ENCODE results near the gene EVA1B.

EVA1B gene

DNA sequence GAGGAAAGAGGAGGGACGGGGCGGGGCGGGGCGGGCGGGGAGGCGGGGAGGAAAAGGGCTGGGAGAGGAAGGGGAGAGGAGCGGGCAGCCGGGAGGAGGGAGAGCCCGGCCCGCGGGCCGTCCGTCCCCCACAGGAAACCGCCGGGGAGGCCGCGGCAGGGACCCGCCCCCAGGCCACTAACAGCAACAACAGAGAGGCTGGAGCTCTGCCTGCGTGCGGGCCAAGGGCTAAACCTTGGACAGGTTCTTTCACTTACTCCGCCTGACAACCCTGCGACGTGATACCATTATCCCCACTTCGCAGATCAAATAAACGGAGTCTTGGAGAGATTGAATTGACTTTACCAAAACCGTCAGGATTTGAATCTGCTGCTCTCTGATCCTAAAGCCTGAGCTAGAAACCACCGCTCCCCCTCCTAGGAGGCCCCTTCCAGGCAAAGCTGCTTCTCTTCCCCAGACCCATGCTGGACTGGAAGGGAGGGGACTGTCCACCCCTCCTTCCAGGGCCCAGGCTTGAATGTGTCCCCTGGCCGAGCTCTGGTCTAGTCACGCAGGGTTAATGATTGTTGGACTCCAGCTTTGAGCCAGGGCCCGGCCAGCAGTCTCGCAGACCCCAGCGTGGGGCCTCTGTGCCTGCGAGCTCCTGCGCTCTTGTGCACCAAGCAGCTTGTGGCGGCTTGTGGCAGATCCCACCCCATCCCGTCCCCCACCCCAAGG, at the start of gene EVA1B:
EVA1B (minus strand) TSS at position 10 of the 717 bp plus-strand sequence. CDS start 608 bp downstream, outside the sequence.
- Histone ChIP-seq H3K27me3 (ENCODE audit: control insufficient read depth, insufficient read depth, low read length) (peaks cover 57% of the 10 kb centered on the region), H3K4me3 (ENCODE audit: low read depth, low read length) (peak within 1 kb of the TSS; percentile 79), H3K4me1 (ENCODE audit: control insufficient read depth, insufficient read depth, low read length) (peaks cover 29% of the 10 kb centered on the region), H3K27ac (ENCODE audit: low read depth, low read length) (peak within 1 kb of the TSS; percentile 53), H3K9ac (ENCODE audit: low read depth, low read length) (peak within 1 kb of the TSS; percentile 24; the same call in 1 of the 2 replicates), H3K36me3 (ENCODE audit: control insufficient read depth, insufficient read depth, low read length) (no peaks in the 10 kb centered on the region), H3K9me3 (ENCODE audit: control insufficient read depth, insufficient read depth, low read length) (no peaks in the 10 kb centered on the region)

- Histone ChIP-seq H3K9ac (ENCODE audit: low read depth, low read length) (0 out of 2 replicates have a peak overlapping the region, but pooled peaks have one; percentile 21), H3K4me1 (ENCODE audit: control insufficient read depth, insufficient read depth, low read length) (peaks cover 39% of the 10 kb centered on the region), H3K27me3 (ENCODE audit: control insufficient read depth, insufficient read depth, low read length) (no peaks in the 10 kb centered on the region), H3K4me3 (ENCODE audit: low read depth, low read length) (no peak overlapping the region), H3K9me3 (ENCODE audit: control insufficient read depth, insufficient read depth, low read length) (no peaks in the 10 kb centered on the region), H3K36me3 (ENCODE audit: control insufficient read depth, insufficient read depth, low read length) (peaks cover 9% of the 10 kb centered on the region; the same call in 1 of the 2 replicates), H3K27ac (ENCODE audit: low read depth, low read length) (peak overlapping the region; percentile 96)
These were observed 49.2 kb upstream of the EVA1B start for GRCh38 chr1:36372617-36373016.

DNA sequence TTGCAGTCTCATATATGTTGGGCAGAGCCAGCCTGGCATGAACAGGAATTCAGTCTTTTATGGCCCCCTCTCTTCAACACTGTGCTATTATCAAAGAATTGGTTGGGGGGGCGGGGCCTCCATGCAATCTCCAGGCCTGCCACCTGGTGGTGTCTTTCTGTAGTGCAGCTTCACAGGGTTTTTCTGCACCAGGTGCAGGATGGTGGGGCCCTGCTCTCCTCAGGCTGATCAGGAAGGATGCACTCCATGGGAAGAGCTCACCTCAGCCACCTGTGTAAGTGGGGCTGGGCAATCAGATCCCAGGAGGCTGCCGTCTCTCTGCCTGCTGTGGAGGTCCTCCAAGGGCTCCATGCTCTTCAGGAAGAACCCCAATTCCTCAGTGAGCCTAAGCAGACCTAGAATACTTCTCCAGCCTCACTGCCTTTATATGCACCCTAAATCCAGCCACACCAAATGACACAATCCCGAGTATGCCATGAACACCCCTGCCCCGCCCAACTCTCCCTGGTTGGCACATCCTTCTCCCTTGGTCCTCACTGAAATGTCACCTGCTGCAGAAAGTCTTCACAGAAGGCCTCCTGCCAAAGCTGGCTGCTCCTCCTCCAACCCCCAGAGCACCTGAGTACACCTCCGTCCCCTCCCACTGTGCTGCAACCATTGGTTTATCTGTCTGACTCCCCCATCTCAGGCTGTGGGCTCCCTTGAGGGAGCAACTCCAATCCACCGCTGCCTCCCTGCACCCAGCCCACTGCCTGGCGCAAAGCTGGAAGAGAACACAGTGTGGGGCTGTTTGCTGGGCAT, 45.8 kb upstream of the EVA1B start:
- H3K9me3 ChIP-seq (ENCODE audit: control insufficient read depth, insufficient read depth, low read length), result no peaks in the 10 kb centered on the region
- no peak overlapping the region for H3K9ac ChIP-seq (ENCODE audit: low read depth, low read length)
- H3K4me1 ChIP-seq (ENCODE audit: control insufficient read depth, insufficient read depth, low read length), result peaks cover 38% of the 10 kb centered on the region
- H3K36me3 ChIP-seq (ENCODE audit: control insufficient read depth, insufficient read depth, low read length), result peaks cover 10% of the 10 kb centered on the region; the same call in 1 of the 2 replicates
- H3K27me3 ChIP-seq (ENCODE audit: control insufficient read depth, insufficient read depth, low read length), result no peaks in the 10 kb centered on the region
- peak overlapping the region; percentile 32 for H3K27ac ChIP-seq (ENCODE audit: low read depth, low read length)
- H3K4me3 ChIP-seq (ENCODE audit: low read depth, low read length), result no peak overlapping the region

DNA sequence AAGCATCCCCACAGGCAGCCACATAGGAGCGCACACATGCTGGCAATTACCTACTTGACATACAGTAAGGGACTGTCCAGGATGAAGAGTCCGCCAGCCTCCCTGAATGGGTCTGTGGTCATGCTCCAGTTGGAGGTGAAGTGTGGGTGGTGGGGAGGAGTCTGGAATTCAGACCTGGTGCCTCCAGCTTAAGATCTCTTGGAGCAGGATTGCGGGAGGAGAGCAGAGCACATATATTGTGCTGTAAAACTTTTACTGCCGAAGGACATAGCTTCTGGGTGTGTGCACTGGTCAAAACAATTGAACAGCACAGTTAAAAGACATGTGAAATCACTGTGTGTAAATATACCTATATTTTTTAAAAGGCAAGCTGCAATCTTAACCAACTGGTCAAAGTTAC, 44.4 kb upstream of the EVA1B start:
- Histone ChIP-seq H3K27ac (ENCODE audit: low read depth, low read length) (no peak overlapping the region), H3K27me3 (ENCODE audit: control insufficient read depth, insufficient read depth, low read length) (no peaks in the 10 kb centered on the region), H3K9ac (ENCODE audit: low read depth, low read length) (no peak overlapping the region), H3K4me1 (ENCODE audit: control insufficient read depth, insufficient read depth, low read length) (peaks cover 23% of the 10 kb centered on the region), H3K9me3 (ENCODE audit: control insufficient read depth, insufficient read depth, low read length) (no peaks in the 10 kb centered on the region), H3K4me3 (ENCODE audit: low read depth, low read length) (no peak overlapping the region), H3K36me3 (ENCODE audit: control insufficient read depth, insufficient read depth, low read length) (peaks cover 7% of the 10 kb centered on the region; the same call in 1 of the 2 replicates)

- Histone ChIP-seq H3K27ac (ENCODE audit: low read depth, low read length) (no peak overlapping the region), H3K36me3 (ENCODE audit: control insufficient read depth, insufficient read depth, low read length) (peaks cover 12% of the 10 kb centered on the region; the same call in 1 of the 2 replicates), H3K9ac (ENCODE audit: low read depth, low read length) (no peak overlapping the region), H3K9me3 (ENCODE audit: control insufficient read depth, insufficient read depth, low read length) (no peaks in the 10 kb centered on the region), H3K4me1 (ENCODE audit: control insufficient read depth, insufficient read depth, low read length) (peaks cover 18% of the 10 kb centered on the region), H3K27me3 (ENCODE audit: control insufficient read depth, insufficient read depth, low read length) (no peaks in the 10 kb centered on the region), H3K4me3 (ENCODE audit: low read depth, low read length) (no peak overlapping the region)
These were observed 43.6 kb upstream of the EVA1B start for GRCh38 chr1:36367066-36367465.

DNA sequence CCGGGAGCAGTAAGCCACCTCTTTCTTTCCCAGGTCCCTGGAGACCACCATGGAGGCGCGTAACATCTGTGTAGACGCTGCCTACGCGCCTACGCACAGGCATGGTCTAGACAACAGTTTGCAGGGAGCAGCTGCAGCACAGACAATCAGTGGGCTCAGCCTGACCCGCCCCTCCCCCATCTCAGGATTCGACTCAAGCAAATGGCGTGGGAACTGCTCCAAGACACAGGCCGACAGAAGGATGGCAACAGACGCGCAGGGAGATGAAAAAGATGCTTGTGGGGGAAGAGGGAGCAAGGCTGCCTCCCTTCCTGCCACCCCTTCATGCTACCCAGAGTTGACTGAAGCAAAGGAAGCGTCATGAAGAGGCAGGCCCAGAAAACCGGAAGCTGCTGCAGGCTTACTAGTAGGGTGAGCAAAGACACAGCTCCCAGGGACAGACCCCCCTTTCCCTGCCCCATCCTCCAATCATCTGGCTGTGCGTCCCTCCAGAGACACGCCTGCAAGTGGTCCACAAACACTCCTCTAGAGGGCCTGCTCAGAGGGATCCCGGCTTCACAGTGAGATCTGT, 42.7 kb upstream of the EVA1B start:
- Histone ChIP-seq H3K27me3 (ENCODE audit: control insufficient read depth, insufficient read depth, low read length) (no peaks in the 10 kb centered on the region), H3K4me3 (ENCODE audit: low read depth, low read length) (no peak overlapping the region), H3K9me3 (ENCODE audit: control insufficient read depth, insufficient read depth, low read length) (no peaks in the 10 kb centered on the region), H3K9ac (ENCODE audit: low read depth, low read length) (no peak overlapping the region), H3K27ac (ENCODE audit: low read depth, low read length) (peak overlapping the region; percentile 38), H3K4me1 (ENCODE audit: control insufficient read depth, insufficient read depth, low read length) (peaks cover 18% of the 10 kb centered on the region), H3K36me3 (ENCODE audit: control insufficient read depth, insufficient read depth, low read length) (peaks cover 12% of the 10 kb centered on the region; the same call in 1 of the 2 replicates)

DNA sequence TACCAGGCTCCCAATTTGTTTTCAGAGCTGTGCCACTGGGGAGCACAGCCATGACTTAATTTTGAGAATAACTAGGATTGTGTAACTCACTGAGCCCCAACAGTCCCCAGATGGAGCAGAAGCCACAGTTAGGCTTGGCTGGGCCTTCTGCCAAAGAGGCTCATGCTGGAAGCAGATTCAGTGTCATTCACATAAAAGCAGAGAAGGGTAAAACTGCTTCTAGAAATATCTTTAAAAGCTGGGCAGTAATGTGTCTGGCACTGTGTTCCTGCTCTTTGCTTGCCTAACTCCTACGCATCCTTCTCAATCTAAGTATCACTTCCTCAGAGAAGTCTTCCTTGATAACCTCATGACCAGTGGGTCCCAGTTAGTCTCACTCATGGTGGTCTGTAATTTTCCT, 41.9 kb upstream of the EVA1B start:
- Histone ChIP-seq H3K4me3 (ENCODE audit: low read depth, low read length) (no peak overlapping the region), H3K4me1 (ENCODE audit: control insufficient read depth, insufficient read depth, low read length) (peaks cover 18% of the 10 kb centered on the region), H3K27ac (ENCODE audit: low read depth, low read length) (no peak overlapping the region), H3K27me3 (ENCODE audit: control insufficient read depth, insufficient read depth, low read length) (no peaks in the 10 kb centered on the region), H3K9ac (ENCODE audit: low read depth, low read length) (no peak overlapping the region), H3K36me3 (ENCODE audit: control insufficient read depth, insufficient read depth, low read length) (peaks cover 14% of the 10 kb centered on the region; the same call in 1 of the 2 replicates), H3K9me3 (ENCODE audit: control insufficient read depth, insufficient read depth, low read length) (no peaks in the 10 kb centered on the region)

DNA sequence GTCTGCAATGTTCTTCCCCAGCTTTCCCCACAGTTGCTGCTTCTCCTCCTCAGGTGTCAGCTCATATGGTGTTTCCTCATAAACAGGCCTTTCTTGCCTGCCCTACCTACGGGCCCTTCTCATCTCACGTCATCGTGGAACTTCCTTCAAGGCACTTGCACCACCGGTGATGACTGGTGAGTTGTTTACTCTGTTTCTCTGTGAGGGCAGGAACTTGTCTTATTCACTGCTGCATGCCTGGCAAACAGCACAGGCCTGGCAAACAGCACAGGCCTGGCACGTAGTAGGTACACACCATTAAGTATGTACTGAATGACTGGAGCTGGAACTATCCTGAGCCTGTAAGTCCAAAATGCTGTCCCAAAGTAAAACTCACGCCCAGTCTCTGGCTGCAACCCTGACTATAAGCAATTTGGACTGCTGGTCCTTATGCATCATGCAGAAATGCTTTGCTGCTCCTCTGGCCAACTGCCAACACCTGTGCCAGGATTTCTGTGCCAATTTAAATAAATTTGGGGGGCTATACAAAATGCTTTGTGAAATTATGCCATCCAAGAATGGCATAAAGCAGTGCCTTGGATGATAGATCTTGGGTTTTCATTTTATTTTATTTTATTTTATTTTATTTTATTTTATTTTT, 36.6 kb upstream of the EVA1B start:
- Histone ChIP-seq H3K9me3 (ENCODE audit: control insufficient read depth, insufficient read depth, low read length) (no peaks in the 10 kb centered on the region), H3K9ac (ENCODE audit: low read depth, low read length) (no peak overlapping the region), H3K27ac (ENCODE audit: low read depth, low read length) (no peak overlapping the region), H3K4me3 (ENCODE audit: low read depth, low read length) (no peak overlapping the region), H3K4me1 (ENCODE audit: control insufficient read depth, insufficient read depth, low read length) (no peaks in the 10 kb centered on the region), H3K27me3 (ENCODE audit: control insufficient read depth, insufficient read depth, low read length) (no peaks in the 10 kb centered on the region), H3K36me3 (ENCODE audit: control insufficient read depth, insufficient read depth, low read length) (peaks cover 47% of the 10 kb centered on the region)

GRCh38 chr1:36359383-36359782, 35.9 kb upstream of the EVA1B start:
- Histone ChIP-seq H3K36me3 (ENCODE audit: control insufficient read depth, insufficient read depth, low read length) (peaks cover 53% of the 10 kb centered on the region), H3K27me3 (ENCODE audit: control insufficient read depth, insufficient read depth, low read length) (no peaks in the 10 kb centered on the region), H3K9ac (ENCODE audit: low read depth, low read length) (no peak overlapping the region), H3K9me3 (ENCODE audit: control insufficient read depth, insufficient read depth, low read length) (no peaks in the 10 kb centered on the region), H3K4me3 (ENCODE audit: low read depth, low read length) (no peak overlapping the region), H3K27ac (ENCODE audit: low read depth, low read length) (no peak overlapping the region), H3K4me1 (ENCODE audit: control insufficient read depth, insufficient read depth, low read length) (no peaks in the 10 kb centered on the region)

DNA sequence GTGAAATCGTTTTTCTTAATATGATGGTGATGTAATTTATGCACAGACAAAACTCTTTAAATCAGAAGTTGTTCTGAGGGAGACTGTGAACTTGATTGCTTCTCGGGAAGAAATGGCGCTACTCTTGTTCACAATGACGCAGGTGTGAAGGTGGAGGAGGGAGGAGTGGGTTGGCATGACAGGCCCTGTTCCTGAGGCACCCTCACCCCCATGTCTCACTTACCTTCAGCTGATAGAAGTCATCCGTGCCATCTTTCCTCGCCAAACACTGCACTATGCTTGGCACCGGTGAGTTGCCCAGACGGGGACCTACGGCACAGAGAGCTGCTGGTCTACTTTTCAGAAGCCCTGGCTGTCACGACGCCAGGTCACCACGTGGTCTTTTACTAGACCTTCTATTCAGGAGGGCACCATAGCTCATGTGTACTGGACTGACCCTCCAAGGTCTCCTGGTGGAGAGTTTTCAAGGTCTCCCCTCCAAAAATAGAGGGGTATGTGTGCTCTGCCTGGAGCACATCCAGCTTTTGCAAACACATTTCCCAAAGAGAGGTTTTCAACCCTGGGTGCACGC, 35.2 kb upstream of the EVA1B start:
- no peaks in the 10 kb centered on the region for H3K27me3 ChIP-seq (ENCODE audit: control insufficient read depth, insufficient read depth, low read length)
- H3K4me1 ChIP-seq (ENCODE audit: control insufficient read depth, insufficient read depth, low read length), result no peaks in the 10 kb centered on the region
- H3K36me3 ChIP-seq (ENCODE audit: control insufficient read depth, insufficient read depth, low read length), result peaks cover 60% of the 10 kb centered on the region
- H3K9me3 ChIP-seq (ENCODE audit: control insufficient read depth, insufficient read depth, low read length), result no peaks in the 10 kb centered on the region
- no peak overlapping the region for H3K9ac ChIP-seq (ENCODE audit: low read depth, low read length)
- H3K27ac ChIP-seq (ENCODE audit: low read depth, low read length), result no peak overlapping the region
- no peak overlapping the region for H3K4me3 ChIP-seq (ENCODE audit: low read depth, low read length)
